Activated CD4-positive, alpha-beta T cell treated with anti-CD3 and anti-CD28 coated beads, Interleukin-10, Interleukin-2, amounts not matched to agents 100 ng/mL and 50 ng/mL, durations not matched to agents 16 hours and 8 hours (primary cell): ENCODE measurements around the gene KRTAP4-7.
"Not testable (repeated sequence)": the region's sequence is repeated elsewhere in the genome, so short reads cannot be mapped to it uniquely, and the experiment has no call there.

ENCODE experiments used
- DNase-seq: peaks from one replicate; pipeline ENCODE4 v3.0.0-alpha.2; 2020

KRTAP4-7 gene

GRCh38 chr17:41065829-41066624 is 17.9 kb upstream of the KRTAP4-7 start, which contains the start of gene KRTAP2-4:
TSS of gene KRTAP2-4 (minus strand) at chr17:41065879. CDS start at chr17:41065845, 34 bp downstream.
- DNase-seq: peak; percentile 5

GRCh38 chr17:41067281-41067680 is 16.7 kb upstream of the KRTAP4-7 start:
- DNase-seq: no peak

- no peak for DNase-seq
These were observed 14.9 kb upstream of the KRTAP4-7 start for GRCh38 chr17:41069031-41069430.

- no peak for DNase-seq
These were observed 12.2 kb upstream of the KRTAP4-7 start for GRCh38 chr17:41071606-41072360.

GRCh38 chr17:41073676-41074075 is 10.3 kb upstream of the KRTAP4-7 start:
- DNase-seq: no peak

- DNase-seq: no peak
These were observed 7.2 kb upstream of the KRTAP4-7 start for GRCh38 chr17:41076788-41077187.

- no peak for DNase-seq
These were observed 1.3 kb upstream of the KRTAP4-7 start for GRCh38 chr17:41082626-41083025.

GRCh38 chr17:41083427-41083826 is 523 bp upstream of the KRTAP4-7 start:
- DNase-seq: not testable (repeated sequence)

- not testable (repeated sequence) for DNase-seq
These were observed 4.9 kb downstream of the KRTAP4-7 start for GRCh38 chr17:41088760-41089352.

GRCh38 chr17:41096055-41096454 is 12.1 kb downstream of the KRTAP4-7 start:
- DNase-seq: no peak

GRCh38 chr17:41098042-41098441 is 14.1 kb downstream of the KRTAP4-7 start, which contains the start of gene KRTAP4-8:
TSS of gene KRTAP4-8 (minus strand) at chr17:41098142. CDS start at chr17:41098084, 58 bp downstream.
- DNase-seq: no peak

GRCh38 chr17:41098481-41098880 is 14.5 kb downstream of the KRTAP4-7 start:
- DNase-seq: no peak

GRCh38 chr17:41099682-41100480 is 15.9 kb downstream of the KRTAP4-7 start:
- DNase-seq: not testable (repeated sequence)

- no peak for DNase-seq
These were observed 17.8 kb downstream of the KRTAP4-7 start, which contains the start of gene KRTAP4-16 for GRCh38 chr17:41101586-41102259. TSS of gene KRTAP4-16 (minus strand) at chr17:41102209. CDS start at chr17:41102209, 0 bp downstream.

GRCh38 chr17:41103896-41104295 is 19.9 kb downstream of the KRTAP4-7 start:
- DNase-seq: no peak

- not testable (repeated sequence) for DNase-seq
These were observed 20.6 kb downstream of the KRTAP4-7 start for GRCh38 chr17:41104386-41105038.

- DNase-seq: not testable (repeated sequence)
These were observed 21.4 kb downstream of the KRTAP4-7 start, which contains the start of gene KRTAP4-9 for GRCh38 chr17:41105347-41105746. TSS of gene KRTAP4-9 (plus strand) at chr17:41105389. CDS start at chr17:41105389, 0 bp downstream.

GRCh38 chr17:41107941-41108450 is 24.0 kb downstream of the KRTAP4-7 start:
- DNase-seq: no peak

- not testable (repeated sequence) for DNase-seq
These were observed 24.9 kb downstream of the KRTAP4-7 start for GRCh38 chr17:41108728-41109386.
